SK-N-SH (cell line): ENCODE results near the gene MAP2K2.

Source experiments
- EZH2phosphoT487 ChIP-seq: fragments of 200-600 bp; sonication (generic); IDR thresholded peaks from 2 replicates; pipeline ENCODE4 v1.6.1; 2017; ENCODE audit warnings: low read depth, mixed run types, mild to moderate bottlenecking, antibody characterized with exemption, moderate library complexity, borderline replicate concordance
- FOXM1 ChIP-seq: IDR thresholded peaks from 2 replicates; pipeline ENCODE4 v1.4.0; 2012; ENCODE audit warnings: low read depth, mild to moderate bottlenecking
- MXI1 ChIP-seq: IDR thresholded peaks from 2 replicates; pipeline ENCODE4 v1.6.1; 2012; ENCODE audit warnings: mild to moderate bottlenecking, low read depth, low read length, improper control_type of control experiment
- NFIC ChIP-seq: IDR thresholded peaks from 2 replicates; pipeline ENCODE4 v1.4.0; 2012; ENCODE audit warnings: borderline replicate concordance
- RAD21 ChIP-seq: IDR thresholded peaks from 2 replicates; pipeline ENCODE4 v1.6.1; 2012; ENCODE audit warnings: mild to moderate bottlenecking, low read length
- RCOR1 ChIP-seq: fragments of 150-350 bp; IDR thresholded peaks from 2 replicates; pipeline ENCODE4 v1.6.1; 2017; ENCODE audit warnings: antibody characterized with exemption, low read length
- RFX5 ChIP-seq: IDR thresholded peaks from 2 replicates; pipeline ENCODE4 v1.6.1; 2012; ENCODE audit warnings: mild to moderate bottlenecking, improper control_type of control experiment, low read length
- RXRA ChIP-seq: IDR thresholded peaks from 2 replicates; pipeline ENCODE4 v1.4.0; 2012; ENCODE audit warnings: low read depth, mild to moderate bottlenecking, borderline replicate concordance
- SMC3 ChIP-seq: IDR thresholded peaks from 2 replicates; pipeline ENCODE4 v1.6.1; 2012; ENCODE audit warnings: low read depth, low read length, improper control_type of control experiment
- YY1 ChIP-seq: IDR thresholded peaks from 2 replicates; pipeline ENCODE4 v1.4.0; 2012; ENCODE audit warnings: low read depth, mild to moderate bottlenecking
- TF ChIP-seq, protein P1 (sequence below): fragments of 200-600 bp; sonication (generic); IDR thresholded peaks from 2 replicates; pipeline ENCODE4 v1.6.1; 2017; ENCODE audit warnings: antibody characterized with exemption, mild to moderate bottlenecking, moderate library complexity
- TF ChIP-seq, protein P2 (sequence below): IDR thresholded peaks from 2 replicates; pipeline ENCODE4 v1.6.1; 2012; ENCODE audit warnings: mild to moderate bottlenecking, low read depth, low read length, moderate library complexity
- TF ChIP-seq, protein P3 (sequence below): fragments of 150-350 bp; IDR thresholded peaks from 2 replicates; pipeline ENCODE4 v1.6.1; 2017; ENCODE audit warnings: antibody characterized with exemption, low read length, low read depth, borderline replicate concordance

DNA sequence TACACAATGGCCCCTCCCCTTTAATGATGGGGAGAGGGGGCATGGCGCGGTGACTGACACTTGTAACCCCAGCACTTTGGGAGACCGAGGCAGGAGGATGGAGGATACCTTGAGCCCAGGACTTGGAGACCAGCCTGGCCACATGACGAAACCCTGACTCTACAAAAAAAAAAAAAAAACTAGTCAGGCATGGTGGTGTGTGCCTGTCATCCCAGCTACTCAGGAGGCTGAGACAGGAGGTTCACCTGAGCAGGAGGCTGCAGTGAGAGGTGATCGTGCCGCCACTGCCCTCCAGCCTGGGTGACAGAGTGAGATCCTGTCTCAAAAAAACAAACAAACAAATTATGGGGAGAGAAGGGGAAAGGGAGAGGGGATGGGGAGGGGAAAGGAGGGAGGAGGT is 43.4 kb downstream of the MAP2K2 start:
- TF ChIP-seq, protein P1, sequence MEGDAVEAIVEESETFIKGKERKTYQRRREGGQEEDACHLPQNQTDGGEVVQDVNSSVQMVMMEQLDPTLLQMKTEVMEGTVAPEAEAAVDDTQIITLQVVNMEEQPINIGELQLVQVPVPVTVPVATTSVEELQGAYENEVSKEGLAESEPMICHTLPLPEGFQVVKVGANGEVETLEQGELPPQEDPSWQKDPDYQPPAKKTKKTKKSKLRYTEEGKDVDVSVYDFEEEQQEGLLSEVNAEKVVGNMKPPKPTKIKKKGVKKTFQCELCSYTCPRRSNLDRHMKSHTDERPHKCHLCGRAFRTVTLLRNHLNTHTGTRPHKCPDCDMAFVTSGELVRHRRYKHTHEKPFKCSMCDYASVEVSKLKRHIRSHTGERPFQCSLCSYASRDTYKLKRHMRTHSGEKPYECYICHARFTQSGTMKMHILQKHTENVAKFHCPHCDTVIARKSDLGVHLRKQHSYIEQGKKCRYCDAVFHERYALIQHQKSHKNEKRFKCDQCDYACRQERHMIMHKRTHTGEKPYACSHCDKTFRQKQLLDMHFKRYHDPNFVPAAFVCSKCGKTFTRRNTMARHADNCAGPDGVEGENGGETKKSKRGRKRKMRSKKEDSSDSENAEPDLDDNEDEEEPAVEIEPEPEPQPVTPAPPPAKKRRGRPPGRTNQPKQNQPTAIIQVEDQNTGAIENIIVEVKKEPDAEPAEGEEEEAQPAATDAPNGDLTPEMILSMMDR = no peak
- TF ChIP-seq FOXM1 = no peak
- TF ChIP-seq, protein P2, sequence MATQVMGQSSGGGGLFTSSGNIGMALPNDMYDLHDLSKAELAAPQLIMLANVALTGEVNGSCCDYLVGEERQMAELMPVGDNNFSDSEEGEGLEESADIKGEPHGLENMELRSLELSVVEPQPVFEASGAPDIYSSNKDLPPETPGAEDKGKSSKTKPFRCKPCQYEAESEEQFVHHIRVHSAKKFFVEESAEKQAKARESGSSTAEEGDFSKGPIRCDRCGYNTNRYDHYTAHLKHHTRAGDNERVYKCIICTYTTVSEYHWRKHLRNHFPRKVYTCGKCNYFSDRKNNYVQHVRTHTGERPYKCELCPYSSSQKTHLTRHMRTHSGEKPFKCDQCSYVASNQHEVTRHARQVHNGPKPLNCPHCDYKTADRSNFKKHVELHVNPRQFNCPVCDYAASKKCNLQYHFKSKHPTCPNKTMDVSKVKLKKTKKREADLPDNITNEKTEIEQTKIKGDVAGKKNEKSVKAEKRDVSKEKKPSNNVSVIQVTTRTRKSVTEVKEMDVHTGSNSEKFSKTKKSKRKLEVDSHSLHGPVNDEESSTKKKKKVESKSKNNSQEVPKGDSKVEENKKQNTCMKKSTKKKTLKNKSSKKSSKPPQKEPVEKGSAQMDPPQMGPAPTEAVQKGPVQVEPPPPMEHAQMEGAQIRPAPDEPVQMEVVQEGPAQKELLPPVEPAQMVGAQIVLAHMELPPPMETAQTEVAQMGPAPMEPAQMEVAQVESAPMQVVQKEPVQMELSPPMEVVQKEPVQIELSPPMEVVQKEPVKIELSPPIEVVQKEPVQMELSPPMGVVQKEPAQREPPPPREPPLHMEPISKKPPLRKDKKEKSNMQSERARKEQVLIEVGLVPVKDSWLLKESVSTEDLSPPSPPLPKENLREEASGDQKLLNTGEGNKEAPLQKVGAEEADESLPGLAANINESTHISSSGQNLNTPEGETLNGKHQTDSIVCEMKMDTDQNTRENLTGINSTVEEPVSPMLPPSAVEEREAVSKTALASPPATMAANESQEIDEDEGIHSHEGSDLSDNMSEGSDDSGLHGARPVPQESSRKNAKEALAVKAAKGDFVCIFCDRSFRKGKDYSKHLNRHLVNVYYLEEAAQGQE = no peak
- TF ChIP-seq EZH2phosphoT487 = no peak
- no peak for TF ChIP-seq MXI1
- TF ChIP-seq RAD21 = no peak
- no peak for TF ChIP-seq NFIC
- TF ChIP-seq RXRA = no peak
- no peak for TF ChIP-seq RFX5
- TF ChIP-seq RCOR1 = no peak
- TF ChIP-seq SMC3 = no peak
- TF ChIP-seq YY1 = no peak
- TF ChIP-seq, protein P3, sequence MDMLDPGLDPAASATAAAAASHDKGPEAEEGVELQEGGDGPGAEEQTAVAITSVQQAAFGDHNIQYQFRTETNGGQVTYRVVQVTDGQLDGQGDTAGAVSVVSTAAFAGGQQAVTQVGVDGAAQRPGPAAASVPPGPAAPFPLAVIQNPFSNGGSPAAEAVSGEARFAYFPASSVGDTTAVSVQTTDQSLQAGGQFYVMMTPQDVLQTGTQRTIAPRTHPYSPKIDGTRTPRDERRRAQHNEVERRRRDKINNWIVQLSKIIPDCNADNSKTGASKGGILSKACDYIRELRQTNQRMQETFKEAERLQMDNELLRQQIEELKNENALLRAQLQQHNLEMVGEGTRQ = no peak
